Stimulated activated naive B cell treated with anti-CD40 and anti-IgM and Interleukin-4, amounts not matched to agents 10 μg/mL and 1 μg/mL and 100 μg/mL, for 72 hours (primary cell): ENCODE results near the gene TYSND1.
"Not testable (repeated sequence)": the region's sequence is repeated elsewhere in the genome, so short reads cannot be mapped to it uniquely, and the experiment has no call there.

Source experiments
- ATAC-seq, 2 donors: fragments of 150-1000 bp; cut with Tn5 transposase; replicated peaks; 2 replicates each; pipeline ENCODE4 v1.10.0; 2021; ENCODE audit warnings: moderate library complexity in 1 of 2
- DNase-seq: peaks from one replicate; pipeline ENCODE4 v3.0.0; 2021
- H3K27ac Mint-ChIP-seq: one replicate; pipeline ENCODE4 v1.8.0; 2022; ENCODE audit warnings: mild to moderate bottlenecking, mixed read lengths
- H3K27me3 Mint-ChIP-seq, 2 donors: one replicate each; pipeline ENCODE4 v1.8.0; 2022; ENCODE audit warnings: mixed read lengths in 2 of 2
- H3K36me3 Mint-ChIP-seq, 2 donors: one replicate each; pipeline ENCODE4 v1.8.0; 2022; ENCODE audit warnings: mixed read lengths in 2 of 2, mild to moderate bottlenecking in 1 of 2
- H3K4me1 Mint-ChIP-seq, 2 donors: one replicate each; pipeline ENCODE4 v1.8.0; 2022; ENCODE audit warnings: mixed read lengths in 2 of 2, mild to moderate bottlenecking in 1 of 2
- H3K4me3 Mint-ChIP-seq, 2 donors: one replicate each; pipeline ENCODE4 v1.8.0; 2022; ENCODE audit warnings: mild to moderate bottlenecking in 2 of 2, mixed read lengths in 2 of 2, moderate library complexity in 1 of 2
- H3K9me3 Mint-ChIP-seq, 2 donors: one replicate each; pipeline ENCODE4 v1.8.0; 2022; ENCODE audit warnings: mixed read lengths in 2 of 2, mild to moderate bottlenecking in 1 of 2

TYSND1 gene

GRCh38 chr10:70146489-70147258, at the start of gene TYSND1:
Gene TYSND1, minus strand, starts transcription at chr10:70146700. Its CDS starts 114 bp downstream, at chr10:70146586.
- Mint-ChIP-seq H3K36me3 (peaks cover 27 to 30% of the 10 kb centered on the region in 2 donors), H3K27ac (peak within 1 kb of the TSS; percentile 98), H3K9me3 (no peaks in the 10 kb centered on the region), H3K27me3 (no peaks in the 10 kb centered on the region), H3K4me3 (peak within 1 kb of the TSS; percentile 91 to 93), H3K4me1 (peaks cover 23 to 37% of the 10 kb centered on the region in 2 donors)
- peak; percentile 87 for ATAC-seq
- DNase-seq: peak; percentile 91

- no peak overlapping the region for H3K27ac Mint-ChIP-seq
- DNase-seq (no peak), ATAC-seq (no peak)
- H3K9me3 Mint-ChIP-seq: no peaks in the 10 kb centered on the region
- no peaks in the 10 kb centered on the region for H3K27me3 Mint-ChIP-seq
- H3K36me3 Mint-ChIP-seq: peaks cover 11 to 17% of the 10 kb centered on the region in 2 donors
- no peaks in the 10 kb centered on the region for H3K4me1 Mint-ChIP-seq
- H3K4me3 Mint-ChIP-seq: no peak overlapping the region
Observed at GRCh38 chr10:70193391-70193844, 46.9 kb upstream of the TYSND1 start.

- H3K4me1 Mint-ChIP-seq: no peaks in the 10 kb centered on the region
- ATAC-seq (no peak), DNase-seq (no peak)
- H3K36me3 Mint-ChIP-seq: peaks cover 7 to 8% of the 10 kb centered on the region in 2 donors
- no peak overlapping the region for H3K4me3 Mint-ChIP-seq
- H3K27me3 Mint-ChIP-seq: no peaks in the 10 kb centered on the region
- no peak overlapping the region for H3K27ac Mint-ChIP-seq
- no peaks in the 10 kb centered on the region for H3K9me3 Mint-ChIP-seq
Observed at GRCh38 chr10:70192326-70192968, 45.9 kb upstream of the TYSND1 start.

- ATAC-seq: no peak
- no peak overlapping the region for H3K4me3 Mint-ChIP-seq
- H3K36me3 Mint-ChIP-seq: peaks cover 2% of the 10 kb centered on the region in 2 donors
- no peak for DNase-seq
- H3K27me3 Mint-ChIP-seq: no peaks in the 10 kb centered on the region
- H3K4me1 Mint-ChIP-seq: no peaks in the 10 kb centered on the region
- H3K27ac Mint-ChIP-seq: no peak overlapping the region
- H3K9me3 Mint-ChIP-seq: no peaks in the 10 kb centered on the region
Observed at GRCh38 chr10:70191972-70192305, 45.4 kb upstream of the TYSND1 start.

GRCh38 chr10:70191161-70191971, 44.9 kb upstream of the TYSND1 start:
- ATAC-seq (no peak), DNase-seq (no peak)
- Mint-ChIP-seq H3K4me3 (no peak overlapping the region), H3K27me3 (no peaks in the 10 kb centered on the region), H3K4me1 (no peaks in the 10 kb centered on the region), H3K9me3 (no peaks in the 10 kb centered on the region), H3K27ac (no peak overlapping the region), H3K36me3 (no peaks in the 10 kb centered on the region)

GRCh38 chr10:70190581-70190980, 44.1 kb upstream of the TYSND1 start:
- Mint-ChIP-seq H3K4me3 (no peak overlapping the region), H3K27me3 (peaks cover 0 to under 1% of the 10 kb centered on the region in 2 donors), H3K4me1 (no peaks in the 10 kb centered on the region), H3K27ac (no peak overlapping the region), H3K36me3 (no peaks in the 10 kb centered on the region), H3K9me3 (no peaks in the 10 kb centered on the region)
- DNase-seq (no peak), ATAC-seq (no peak)

GRCh38 chr10:70190102-70190501, 43.6 kb upstream of the TYSND1 start:
- ATAC-seq: no peak

GRCh38 chr10:70188768-70189167, 42.3 kb upstream of the TYSND1 start:
- no peak overlapping the region for H3K27ac Mint-ChIP-seq
- H3K27me3 Mint-ChIP-seq: peaks cover 2 to 9% of the 10 kb centered on the region in 2 donors
- no peaks in the 10 kb centered on the region for H3K9me3 Mint-ChIP-seq
- H3K36me3 Mint-ChIP-seq: no peaks in the 10 kb centered on the region
- ATAC-seq (no peak), DNase-seq (no peak)
- H3K4me3 Mint-ChIP-seq: no peak overlapping the region
- no peaks in the 10 kb centered on the region for H3K4me1 Mint-ChIP-seq

More at GRCh38 chr10:70190102-70190501, 43.6 kb upstream of the TYSND1 start:
- Mint-ChIP-seq H3K4me3 (no peak overlapping the region), H3K27me3 (peaks cover 0 to 5% of the 10 kb centered on the region in 2 donors), H3K9me3 (no peaks in the 10 kb centered on the region), H3K36me3 (no peaks in the 10 kb centered on the region), H3K4me1 (no peaks in the 10 kb centered on the region), H3K27ac (no peak overlapping the region)
- no peak for DNase-seq

GRCh38 chr10:70186571-70186970, 40.1 kb upstream of the TYSND1 start:
- Mint-ChIP-seq H3K36me3 (no peaks in the 10 kb centered on the region), H3K4me3 (no peak overlapping the region), H3K27me3 (peaks cover 11 to 14% of the 10 kb centered on the region in 2 donors), H3K9me3 (no peaks in the 10 kb centered on the region), H3K4me1 (peaks cover 0 to 2% of the 10 kb centered on the region in 2 donors), H3K27ac (no peak overlapping the region)
- DNase-seq: no peak
- ATAC-seq: no peak

- peaks cover 0 to 2% of the 10 kb centered on the region in 2 donors for H3K4me1 Mint-ChIP-seq
Observed at GRCh38 chr10:70186090-70186489, 39.6 kb upstream of the TYSND1 start.

GRCh38 chr10:70183304-70183703, 36.8 kb upstream of the TYSND1 start:
- ATAC-seq: no peak
- peaks cover 27 to 37% of the 10 kb centered on the region in 2 donors for H3K27me3 Mint-ChIP-seq
- no peak overlapping the region for H3K4me3 Mint-ChIP-seq
- H3K9me3 Mint-ChIP-seq: peaks cover 2 to 3% of the 10 kb centered on the region in 2 donors
- peaks cover 0 to 2% of the 10 kb centered on the region in 2 donors for H3K4me1 Mint-ChIP-seq
- no peak for DNase-seq
- H3K36me3 Mint-ChIP-seq: no peaks in the 10 kb centered on the region
- H3K27ac Mint-ChIP-seq: no peak overlapping the region

More at GRCh38 chr10:70186090-70186489, 39.6 kb upstream of the TYSND1 start:
- no peaks in the 10 kb centered on the region for H3K9me3 Mint-ChIP-seq
- H3K27ac Mint-ChIP-seq: no peak overlapping the region
- DNase-seq (no peak), ATAC-seq (no peak)
- H3K4me3 Mint-ChIP-seq: no peak overlapping the region
- peaks cover 15 to 16% of the 10 kb centered on the region in 2 donors for H3K27me3 Mint-ChIP-seq
- no peaks in the 10 kb centered on the region for H3K36me3 Mint-ChIP-seq

- H3K27me3 Mint-ChIP-seq: peaks cover 18 to 38% of the 10 kb centered on the region in 2 donors
- H3K4me1 Mint-ChIP-seq, ATAC-seq, DNase-seq, H3K27ac Mint-ChIP-seq, H3K9me3 Mint-ChIP-seq, H3K36me3 Mint-ChIP-seq, H3K4me3 Mint-ChIP-seq: not testable (repeated sequence)
Observed at GRCh38 chr10:70179209-70179608, 32.7 kb upstream of the TYSND1 start.

- no peak for ATAC-seq
- no peak for DNase-seq
- Mint-ChIP-seq H3K4me1 (peaks cover 4 to 9% of the 10 kb centered on the region in 2 donors), H3K27ac (no peak overlapping the region), H3K27me3 (peaks cover 16 to 31% of the 10 kb centered on the region in 2 donors), H3K4me3 (no peak overlapping the region), H3K9me3 (peaks cover 2 to 3% of the 10 kb centered on the region in 2 donors), H3K36me3 (no peaks in the 10 kb centered on the region)
Observed at GRCh38 chr10:70178139-70178725, 31.7 kb upstream of the TYSND1 start.

- H3K27ac Mint-ChIP-seq: no peak overlapping the region
- no peak overlapping the region for H3K4me3 Mint-ChIP-seq
- no peaks in the 10 kb centered on the region for H3K36me3 Mint-ChIP-seq
- H3K9me3 Mint-ChIP-seq: peaks cover 2 to 3% of the 10 kb centered on the region in 2 donors
- DNase-seq: no peak
- ATAC-seq: no peak
- H3K4me1 Mint-ChIP-seq: peaks cover 3 to 9% of the 10 kb centered on the region in 2 donors
- H3K27me3 Mint-ChIP-seq: peaks cover 13 to 27% of the 10 kb centered on the region in 2 donors
Observed at GRCh38 chr10:70176441-70176840, 29.9 kb upstream of the TYSND1 start.
